Measurements from ENCODE around the gene COMMD7. TPM values are rescaled to one million over a fixed set of nuclear protein-coding genes. Genes with fewer than 3 reads are reported as not detected.

The COMMD7 gene
- total RNA-seq, 1 experiment from 2014 or later: 28.3 TPM

- H3K4me3 Mint-ChIP-seq (ENCODE audit: unreplicated experiment): no peak overlapping the region
- H3K9me3 Mint-ChIP-seq (ENCODE audit: unreplicated experiment): no peaks in the 10 kb centered on the region
- no peaks in the 10 kb centered on the region for H3K36me3 Mint-ChIP-seq (ENCODE audit: insufficient read depth, unreplicated experiment)
- no peaks in the 10 kb centered on the region for H3K4me1 Mint-ChIP-seq (ENCODE audit: insufficient read depth, unreplicated experiment)
- H3K27me3 Mint-ChIP-seq (ENCODE audit: insufficient read depth, unreplicated experiment): no peaks in the 10 kb centered on the region
- no peak for DNase-seq (ENCODE audit: unreplicated experiment)
- intact Hi-C loops (cut with micrococcal nuclease): no loop called here
- BruUV-seq (replicated peaks): no TSS peak
- H3K27ac Mint-ChIP-seq (ENCODE audit: low read depth, unreplicated experiment): no peak overlapping the region
- ChIA-PET CTCF (no interaction called here), POLR2A (interaction anchor here (1.1 kb wide), 1 partner anchor 76 kb away, joined by 3 read pairs; no protein-coding TSS in a partner anchor)
- no peak for TF ChIP-seq CTCF (IDR thresholded peaks at IDR 0.05; ENCODE audit: unreplicated experiment)
These were observed 56.1 kb downstream of the COMMD7 start for GRCh38 chr20:32687180-32687532.

GRCh38 chr20:32686530-32687179, 56.6 kb downstream of the COMMD7 start:
- no peak overlapping the region for H3K4me3 Mint-ChIP-seq (ENCODE audit: unreplicated experiment)
- ChIA-PET POLR2A (interaction anchor here (1.1 kb wide), 1 partner anchor 77 kb away, joined by 3 read pairs; no protein-coding TSS in a partner anchor), CTCF (interaction anchor here (0.7 to 1.7 kb wide), 3 partner anchors 65 to 870 kb away, joined by 3 to 4 read pairs (median 3); no protein-coding TSS in a partner anchor)
- TF ChIP-seq CTCF (IDR thresholded peaks at IDR 0.05; ENCODE audit: unreplicated experiment): no peak
- no peak overlapping the region for H3K27ac Mint-ChIP-seq (ENCODE audit: low read depth, unreplicated experiment)
- intact Hi-C loops (cut with micrococcal nuclease): no loop called here
- no peaks in the 10 kb centered on the region for H3K9me3 Mint-ChIP-seq (ENCODE audit: unreplicated experiment)
- no TSS peak for BruUV-seq (replicated peaks)
- peaks cover 2% of the 10 kb centered on the region for H3K4me1 Mint-ChIP-seq (ENCODE audit: insufficient read depth, unreplicated experiment)
- DNase-seq (ENCODE audit: unreplicated experiment): no peak
- H3K27me3 Mint-ChIP-seq (ENCODE audit: insufficient read depth, unreplicated experiment): no peaks in the 10 kb centered on the region
- no peaks in the 10 kb centered on the region for H3K36me3 Mint-ChIP-seq (ENCODE audit: insufficient read depth, unreplicated experiment)

GRCh38 chr20:32685541-32686529, 57.4 kb downstream of the COMMD7 start:
- Mint-ChIP-seq H3K27ac (ENCODE audit: low read depth, unreplicated experiment) (no peak overlapping the region), H3K9me3 (ENCODE audit: unreplicated experiment) (no peaks in the 10 kb centered on the region), H3K4me1 (ENCODE audit: insufficient read depth, unreplicated experiment) (peaks cover 10% of the 10 kb centered on the region), H3K4me3 (ENCODE audit: unreplicated experiment) (no peak overlapping the region), H3K36me3 (ENCODE audit: insufficient read depth, unreplicated experiment) (peaks cover 2% of the 10 kb centered on the region), H3K27me3 (ENCODE audit: insufficient read depth, unreplicated experiment) (no peaks in the 10 kb centered on the region)
- DNase-seq (ENCODE audit: unreplicated experiment): peak; percentile 78
- intact Hi-C loops (cut with micrococcal nuclease): no loop called here
- BruUV-seq (replicated peaks): no TSS peak
- POLR2A ChIA-PET: interaction anchor here (1.1 kb wide), 1 partner anchor 78 kb away, joined by 3 read pairs; no protein-coding TSS in a partner anchor
- CTCF ChIA-PET: interaction anchor here (0.6 to 1.7 kb wide), 5 partner anchors 64 to 871 kb away, joined by 3 to 4 read pairs (median 4); no protein-coding TSS in a partner anchor
- TF ChIP-seq CTCF (IDR thresholded peaks at IDR 0.05; ENCODE audit: unreplicated experiment): no peak

GRCh38 chr20:32682508-32682987, 60.7 kb downstream of the COMMD7 start:
- BruUV-seq (replicated peaks): no TSS peak
- Mint-ChIP-seq H3K4me3 (ENCODE audit: unreplicated experiment) (no peak overlapping the region), H3K27me3 (ENCODE audit: insufficient read depth, unreplicated experiment) (no peaks in the 10 kb centered on the region), H3K9me3 (ENCODE audit: unreplicated experiment) (no peaks in the 10 kb centered on the region), H3K4me1 (ENCODE audit: insufficient read depth, unreplicated experiment) (peaks cover 13% of the 10 kb centered on the region), H3K36me3 (ENCODE audit: insufficient read depth, unreplicated experiment) (peaks cover 5% of the 10 kb centered on the region), H3K27ac (ENCODE audit: low read depth, unreplicated experiment) (no peak overlapping the region)
- ChIA-PET POLR2A (interaction anchor here (1.2 to 1.5 kb wide), 2 partner anchors 15 to 65 kb away, joined by 4 to 9 read pairs; no protein-coding TSS in a partner anchor), CTCF (interaction anchor here (0.6 to 2.3 kb wide), 4 partner anchors 8 to 197 kb away, joined by 3 to 17 read pairs (median 5); partner anchors contain the start of gene C20orf203)
- intact Hi-C loops (cut with micrococcal nuclease): no loop called here
- DNase-seq (ENCODE audit: unreplicated experiment): no peak
- TF ChIP-seq CTCF (IDR thresholded peaks at IDR 0.05; ENCODE audit: unreplicated experiment): no peak
